Head of caudate nucleus (tissue), 42 donors: Measurements from ENCODE around the gene CCDC40.
A peak's percentile ranks its signal among the peaks of the same experiment; 100 is the strongest.

Source experiments
- DNase-seq, 42 donors: peaks; one replicate each; pipeline versions ENCODE4 v3.0.0 to v3.0.0-alpha.2; 2020 to 2021; ENCODE audit warnings: mixed read lengths in 7 of 42
- intact Hi-C: fragments of 100-400 bp; cut with DNase I; formaldehyde crosslinking; loops from one replicate; pipeline ENCODE4 v1.15.0; 2022

Gene CCDC40

DNA sequence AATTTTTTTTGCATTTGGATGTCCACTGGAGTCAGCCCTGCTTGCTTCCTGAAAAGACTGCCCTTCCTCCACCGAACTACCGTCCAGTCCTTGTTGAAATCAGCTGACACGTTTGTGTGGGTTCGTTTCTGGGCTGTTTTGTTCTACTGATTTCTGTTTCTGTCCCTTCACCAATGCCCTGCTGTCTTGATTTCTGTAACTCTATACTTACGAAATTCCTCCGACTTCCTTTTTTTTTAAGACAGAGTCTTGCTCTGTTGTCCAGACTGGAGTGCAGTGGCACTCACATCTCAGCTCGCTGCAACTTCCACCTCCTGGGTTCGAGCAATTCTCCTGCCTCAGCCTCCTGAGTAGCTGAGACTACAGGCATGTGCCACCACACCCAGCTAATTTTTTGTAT lies 56.5 kb downstream of the CCDC40 start:
- intact Hi-C loops, result loop anchor here (10.0 kb wide), 1 partner anchor 112 kb away; no protein-coding TSS in a partner anchor
- DNase-seq, result peak in 9 of 42 donors; percentile 18 to 53 (median 32)

DNA sequence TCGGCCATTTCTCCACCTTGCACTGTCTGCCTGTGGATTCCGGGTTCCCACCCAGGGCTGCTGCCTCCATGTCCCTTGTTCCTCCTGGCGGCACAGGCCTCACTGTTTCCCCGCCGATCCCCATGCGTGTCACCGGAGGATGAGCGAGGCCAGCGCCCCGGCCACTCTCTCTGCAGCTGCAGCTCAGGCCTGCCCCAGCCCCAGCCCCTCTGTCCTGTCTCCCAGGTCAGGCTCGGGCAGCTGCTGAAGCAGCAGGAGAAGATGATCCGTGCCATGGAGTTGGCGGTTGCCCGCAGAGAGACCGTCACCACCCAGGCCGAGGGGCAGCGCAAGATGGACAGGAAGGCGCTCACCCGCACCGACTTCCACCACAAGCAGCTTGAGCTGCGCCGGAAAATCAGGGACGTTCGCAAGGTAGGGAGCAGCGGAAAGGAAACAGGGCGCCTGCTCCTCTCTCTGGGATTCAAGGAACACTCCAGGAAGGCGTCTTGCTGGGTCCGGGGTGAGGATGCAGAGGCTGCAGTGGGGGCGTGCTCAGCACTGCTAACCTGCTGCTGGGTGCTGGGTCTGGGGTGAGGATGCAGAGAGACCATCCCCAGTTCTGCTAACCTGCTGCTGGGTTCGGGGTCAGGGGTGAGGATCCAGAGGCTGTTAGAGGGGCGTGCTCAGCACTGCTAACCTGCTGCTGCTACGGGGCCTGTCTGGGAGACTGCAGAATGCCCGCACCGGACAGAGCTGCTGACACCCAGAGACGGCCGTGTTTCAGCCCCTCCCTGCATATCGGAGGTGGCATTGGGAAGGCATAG lies 58.8 kb downstream of the CCDC40 start:
- intact Hi-C loops, result loop anchor here (10.0 kb wide), 1 partner anchor 110 kb away; no protein-coding TSS in a partner anchor
- no peak for DNase-seq

DNA sequence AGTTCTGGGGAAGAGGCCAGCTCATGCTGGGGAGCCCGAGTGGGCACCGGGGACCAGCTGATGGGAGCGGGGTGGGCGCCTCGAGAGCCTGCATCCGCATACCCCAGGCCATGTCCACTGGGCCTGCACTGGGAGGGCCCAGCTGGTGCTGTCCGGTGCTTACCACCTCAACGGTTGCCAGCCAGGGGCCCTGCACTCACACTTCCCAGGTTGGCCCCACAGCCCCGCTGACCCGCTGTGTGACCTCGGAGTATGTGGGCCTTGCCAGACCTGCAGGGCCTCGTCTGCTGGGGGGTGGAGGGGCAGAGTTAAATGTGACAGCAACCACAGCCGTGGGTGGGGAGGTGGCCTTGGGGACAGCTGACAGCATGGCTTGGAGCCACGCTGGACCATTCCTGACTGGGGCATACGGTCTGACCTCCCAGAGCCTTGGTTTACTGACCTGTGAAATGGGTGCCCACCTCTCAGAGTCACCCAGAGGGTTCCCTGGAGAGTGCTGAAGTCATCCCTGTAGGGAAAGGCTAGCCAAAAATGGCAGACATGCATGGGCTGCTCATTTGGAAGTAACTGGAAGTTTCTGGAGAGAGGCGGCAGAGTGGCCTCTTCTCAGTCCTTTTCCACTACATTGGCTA lies 59.5 kb downstream of the CCDC40 start:
- intact Hi-C loops, result loop anchor here (10.0 kb wide), 1 partner anchor 109 kb away; no protein-coding TSS in a partner anchor
- DNase-seq, result no peak

DNA sequence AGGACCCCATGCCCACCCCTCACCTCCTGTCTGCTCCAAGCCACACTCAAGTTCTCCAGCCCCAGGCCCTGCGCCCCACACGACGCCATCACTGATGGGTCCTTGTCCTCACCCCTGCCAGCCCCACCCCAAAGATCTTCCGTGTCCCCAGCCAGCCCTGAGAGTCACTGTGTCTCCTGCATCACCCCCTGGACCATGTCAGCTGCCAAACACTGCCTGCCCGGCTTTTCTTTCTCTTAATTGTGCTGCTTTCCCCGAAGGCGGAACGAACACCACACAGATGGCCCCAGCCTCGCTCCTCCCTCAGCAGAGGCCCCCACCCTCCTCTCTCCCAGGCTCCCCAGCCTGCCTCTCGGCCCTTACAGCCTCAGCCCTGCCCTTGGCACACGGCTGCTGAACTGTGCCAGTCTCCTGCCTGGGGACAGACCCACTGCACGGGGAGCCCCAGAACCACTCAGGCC lies 60.1 kb downstream of the CCDC40 start:
- no peak for DNase-seq
- intact Hi-C loops, result loop anchor here (10.0 kb wide), 1 partner anchor 108 kb away; no protein-coding TSS in a partner anchor

DNA sequence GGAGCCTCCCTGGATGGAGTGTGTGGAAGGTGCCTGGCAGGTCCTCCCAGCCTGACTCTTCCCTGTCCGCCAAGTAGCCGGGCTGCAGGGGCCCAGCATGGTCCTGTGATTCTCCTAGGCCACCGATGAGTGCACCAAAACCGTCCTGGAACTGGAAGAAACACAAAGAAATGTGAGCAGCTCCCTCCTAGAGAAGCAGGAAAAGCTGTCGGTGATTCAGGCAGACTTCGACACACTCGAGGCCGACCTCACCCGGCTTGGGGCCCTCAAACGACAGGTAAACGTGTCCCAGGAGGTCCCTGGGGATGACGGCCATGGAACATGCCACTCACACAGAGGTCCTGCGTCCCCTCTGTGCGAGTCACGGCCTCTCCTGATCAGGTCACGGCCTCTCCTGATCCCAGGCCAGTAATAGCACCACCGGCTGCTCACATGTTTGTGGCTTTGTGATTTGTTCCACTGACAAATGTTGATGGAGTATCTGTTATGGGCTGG lies 60.7 kb downstream of the CCDC40 start:
- intact Hi-C loops, result loop anchor here (10.0 kb wide), 1 partner anchor 108 kb away; no protein-coding TSS in a partner anchor
- DNase-seq, result no peak

DNA sequence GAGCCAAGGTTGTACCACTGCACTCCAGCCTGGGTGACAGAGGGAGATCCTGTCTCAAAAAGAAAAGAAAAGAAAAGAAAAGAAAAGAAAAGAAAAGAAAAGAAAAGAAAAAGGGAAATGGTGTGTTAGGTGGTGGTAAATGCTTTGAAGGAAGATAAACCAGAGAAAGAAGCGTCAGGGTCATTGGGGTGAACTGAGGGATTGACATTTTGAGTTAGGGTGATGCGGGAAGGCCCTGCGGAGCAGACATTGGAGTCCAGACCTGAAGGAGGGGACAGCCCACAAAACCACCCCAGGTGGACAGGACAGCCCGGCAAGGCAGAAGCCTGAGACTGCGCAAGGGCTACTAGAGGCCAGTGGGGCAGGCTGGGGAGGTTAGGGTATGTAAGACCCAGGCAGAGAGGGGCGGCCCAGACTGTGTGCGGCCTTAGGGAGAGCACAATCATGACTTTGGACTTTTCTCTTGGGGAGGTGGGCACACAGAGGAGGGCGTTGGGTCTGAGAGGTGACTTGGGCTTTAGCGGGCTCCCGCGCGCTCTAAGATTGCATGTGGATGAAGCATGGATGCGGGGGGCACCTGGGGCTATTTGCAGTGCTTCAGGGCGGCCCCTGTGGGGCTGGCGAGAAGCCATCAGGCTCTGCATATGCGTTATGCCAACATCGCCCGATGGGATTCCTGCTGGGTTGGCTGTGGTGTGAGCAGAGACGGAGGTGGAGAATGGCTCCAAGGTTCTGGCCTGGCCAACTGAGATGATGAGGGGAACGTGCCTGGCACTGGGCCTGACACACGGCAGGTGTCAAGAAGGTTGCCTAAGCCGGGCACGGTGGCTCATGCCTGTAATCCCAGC lies 61.6 kb downstream of the CCDC40 start:
- no peak for DNase-seq

DNA sequence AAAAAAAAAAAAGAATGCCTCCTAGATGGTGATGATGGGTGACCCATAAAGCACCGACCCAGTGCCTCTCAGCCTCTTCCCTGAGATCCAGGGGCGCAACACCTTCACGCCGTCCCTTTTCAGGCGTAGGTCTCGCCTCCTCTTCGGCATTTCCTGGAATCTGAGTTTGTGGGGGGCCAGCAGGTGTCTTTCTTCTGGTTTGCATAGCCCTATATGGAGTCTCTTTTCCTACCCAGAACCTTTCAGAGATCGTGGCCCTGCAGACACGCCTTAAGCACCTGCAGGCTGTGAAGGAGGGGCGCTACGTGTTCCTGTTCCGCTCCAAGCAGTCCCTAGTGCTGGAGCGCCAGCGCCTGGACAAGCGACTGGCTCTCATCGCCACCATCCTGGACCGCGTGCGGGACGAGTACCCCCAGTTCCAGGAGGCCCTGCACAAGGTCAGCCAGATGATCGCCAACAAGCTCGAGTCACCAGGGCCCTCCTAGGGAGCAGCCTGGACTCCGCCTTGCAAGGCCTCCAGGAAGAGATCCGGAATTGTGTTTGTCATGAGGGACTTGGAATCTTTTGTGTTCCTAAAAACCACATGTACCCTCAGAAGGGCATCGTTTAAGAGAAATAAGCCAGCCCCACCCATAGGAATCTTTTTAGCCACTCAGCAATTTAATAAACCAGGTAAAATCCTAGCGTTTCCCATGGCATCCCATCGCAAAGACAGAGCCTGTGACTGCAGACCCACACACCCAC lies 63.0 kb downstream of the CCDC40 start:
- DNase-seq, result no peak
- intact Hi-C loops, result loop anchor here (2.0 to 10.0 kb wide), 2 partner anchors 47 to 105 kb away; partner anchors contain the start of gene EIF4A3

More for the DNA sequence above, 61.6 kb downstream of the CCDC40 start:
- intact Hi-C loops, result loop anchor here (10.0 kb wide), 1 partner anchor 107 kb away; no protein-coding TSS in a partner anchor

DNA sequence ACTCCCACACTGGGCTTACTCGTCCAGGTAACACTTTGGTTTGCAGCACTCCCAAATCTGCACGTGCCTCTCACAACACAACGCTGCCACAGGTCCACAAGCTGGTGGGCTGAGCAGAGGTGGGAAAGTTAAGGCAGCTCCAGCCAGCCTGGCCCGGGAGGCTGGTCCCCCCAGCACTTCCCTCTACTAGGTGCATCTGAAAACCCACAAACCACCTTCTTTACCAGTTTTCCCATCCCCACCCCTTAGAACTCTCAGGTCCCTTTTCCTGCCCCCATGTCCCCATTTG lies 63.5 kb downstream of the CCDC40 start:
- intact Hi-C loops, result loop anchor here (2.0 kb wide), 1 partner anchor 47 kb away; the partner anchor contains the start of gene EIF4A3

DNA sequence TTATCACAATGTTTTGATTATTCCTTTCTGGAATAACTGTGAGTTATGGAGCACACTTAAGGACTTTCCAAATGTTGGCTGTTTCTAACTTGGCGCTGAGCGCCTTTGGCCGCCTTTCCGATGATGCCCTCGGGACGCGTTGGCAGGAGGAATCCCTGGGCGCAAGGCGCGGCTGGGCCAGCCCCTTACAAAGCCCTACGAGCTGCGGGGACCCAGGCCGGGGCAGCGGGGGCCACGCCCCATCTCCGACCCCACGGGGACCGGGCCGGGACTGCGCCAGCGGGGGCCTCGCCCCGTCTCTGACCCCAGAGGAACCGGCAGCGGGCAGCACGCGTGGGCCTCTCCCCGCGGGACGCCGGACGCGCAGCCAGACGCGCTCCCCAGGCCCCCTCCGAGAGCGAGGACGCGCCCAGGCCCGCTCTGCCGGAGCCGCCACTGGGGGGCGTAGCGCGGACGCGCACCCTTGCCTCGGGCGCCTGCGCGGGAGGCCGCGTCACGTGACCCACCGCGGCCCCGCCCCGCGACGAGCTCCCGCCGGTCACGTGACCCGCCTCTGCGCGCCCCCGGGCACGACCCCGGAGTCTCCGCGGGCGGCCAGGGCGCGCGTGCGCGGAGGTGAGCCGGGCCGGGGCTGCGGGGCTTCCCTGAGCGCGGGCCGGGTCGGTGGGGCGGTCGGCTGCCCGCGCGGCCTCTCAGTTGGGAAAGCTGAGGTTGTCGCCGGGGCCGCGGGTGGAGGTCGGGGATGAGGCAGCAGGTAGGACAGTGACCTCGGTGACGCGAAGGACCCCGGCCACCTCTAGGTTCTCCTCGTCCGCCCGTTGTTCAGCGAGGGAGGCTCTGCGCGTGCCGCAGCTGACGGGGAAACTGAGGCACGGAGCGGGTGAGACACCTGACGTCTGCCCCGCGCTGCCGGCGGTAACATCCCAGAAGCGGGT lies 64.8 kb downstream of the CCDC40 start, which contains the start of gene GAA:
GAA (plus strand) TSS at position 571 of the 935 bp plus-strand sequence. CDS start 3,006 bp downstream, outside the sequence.
- intact Hi-C loops, result loop anchor here (2.0 kb wide), 1 partner anchor 46 kb away; the partner anchor contains the start of gene EIF4A3
- peak; percentile 44 to 94 (median 86) for DNase-seq

More for the DNA sequence above, 63.5 kb downstream of the CCDC40 start:
- no peak for DNase-seq

DNA sequence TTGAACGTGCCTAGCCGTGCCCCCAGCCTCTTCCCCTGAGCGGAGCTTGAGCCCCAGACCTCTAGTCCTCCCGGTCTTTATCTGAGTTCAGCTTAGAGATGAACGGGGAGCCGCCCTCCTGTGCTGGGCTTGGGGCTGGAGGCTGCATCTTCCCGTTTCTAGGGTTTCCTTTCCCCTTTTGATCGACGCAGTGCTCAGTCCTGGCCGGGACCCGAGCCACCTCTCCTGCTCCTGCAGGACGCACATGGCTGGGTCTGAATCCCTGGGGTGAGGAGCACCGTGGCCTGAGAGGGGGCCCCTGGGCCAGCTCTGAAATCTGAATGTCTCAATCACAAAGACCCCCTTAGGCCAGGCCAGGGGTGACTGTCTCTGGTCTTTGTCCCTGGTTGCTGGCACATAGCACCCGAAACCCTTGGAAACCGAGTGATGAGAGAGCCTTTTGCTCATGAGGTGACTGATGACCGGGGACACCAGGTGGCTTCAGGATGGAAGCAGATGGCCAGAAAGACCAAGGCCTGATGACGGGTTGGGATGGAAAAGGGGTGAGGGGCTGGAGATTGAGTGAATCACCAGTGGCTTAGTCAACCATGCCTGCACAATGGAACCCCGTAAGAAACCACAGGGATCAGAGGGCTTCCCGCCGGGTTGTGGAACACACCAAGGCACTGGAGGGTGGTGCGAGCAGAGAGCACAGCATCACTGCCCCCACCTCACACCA lies 65.7 kb downstream of the CCDC40 start:
- DNase-seq, result peak in 26 of 42 donors; percentile 3 to 59 (median 32)
- intact Hi-C loops, result loop anchor here (2.0 kb wide), 1 partner anchor 45 kb away; the partner anchor contains the start of gene EIF4A3

DNA sequence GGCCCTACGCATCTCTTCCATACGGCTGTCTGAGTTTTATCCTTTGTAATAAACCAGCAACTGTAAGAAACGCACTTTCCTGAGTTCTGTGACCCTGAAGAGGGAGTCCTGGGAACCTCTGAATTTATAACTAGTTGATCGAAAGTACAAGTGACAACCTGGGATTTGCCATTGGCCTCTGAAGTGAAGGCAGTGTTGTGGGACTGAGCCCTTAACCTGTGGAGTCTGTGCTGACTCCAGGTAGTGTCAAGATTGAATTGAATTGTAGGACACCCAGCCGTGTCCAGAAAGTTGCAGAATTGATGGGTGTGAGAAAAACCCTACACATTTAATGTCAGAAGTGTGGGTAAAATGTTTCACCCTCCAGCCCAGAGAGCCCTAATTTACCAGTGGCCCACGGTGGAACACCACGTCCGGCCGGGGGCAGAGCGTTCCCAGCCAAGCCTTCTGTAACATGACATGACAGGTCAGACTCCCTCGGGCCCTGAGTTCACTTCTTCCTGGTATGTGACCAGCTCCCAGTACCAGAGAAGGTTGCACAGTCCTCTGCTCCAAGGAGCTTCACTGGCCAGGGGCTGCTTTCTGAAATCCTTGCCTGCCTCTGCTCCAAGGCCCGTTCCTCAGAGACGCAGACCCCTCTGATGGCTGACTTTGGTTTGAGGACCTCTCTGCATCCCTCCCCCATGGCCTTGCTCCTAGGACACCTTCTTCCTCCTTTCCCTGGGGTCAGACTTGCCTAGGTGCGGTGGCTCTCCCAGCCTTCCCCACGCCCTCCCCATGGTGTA lies 66.4 kb downstream of the CCDC40 start:
- DNase-seq, result no peak
- intact Hi-C loops, result no loop called here

DNA sequence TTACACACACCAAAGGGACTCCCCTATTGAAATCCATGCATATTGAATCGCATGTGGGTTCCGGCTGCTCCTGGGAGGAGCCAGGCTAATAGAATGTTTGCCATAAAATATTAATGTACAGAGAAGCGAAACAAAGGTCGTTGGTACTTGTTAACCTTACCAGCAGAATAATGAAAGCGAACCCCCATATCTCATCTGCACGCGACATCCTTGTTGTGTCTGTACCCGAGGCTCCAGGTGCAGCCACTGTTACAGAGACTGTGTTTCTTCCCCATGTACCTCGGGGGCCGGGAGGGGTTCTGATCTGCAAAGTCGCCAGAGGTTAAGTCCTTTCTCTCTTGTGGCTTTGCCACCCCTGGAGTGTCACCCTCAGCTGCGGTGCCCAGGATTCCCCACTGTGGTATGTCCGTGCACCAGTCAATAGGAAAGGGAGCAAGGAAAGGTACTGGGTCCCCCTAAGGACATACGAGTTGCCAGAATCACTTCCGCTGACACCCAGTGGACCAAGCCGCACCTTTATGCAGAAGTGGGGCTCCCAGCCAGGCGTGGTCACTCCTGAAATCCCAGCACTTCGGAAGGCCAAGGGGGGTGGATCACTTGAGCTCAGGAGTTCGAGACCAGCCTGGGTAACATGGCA lies 67.1 kb downstream of the CCDC40 start:
- intact Hi-C loops, result no loop called here
- no peak for DNase-seq

DNA sequence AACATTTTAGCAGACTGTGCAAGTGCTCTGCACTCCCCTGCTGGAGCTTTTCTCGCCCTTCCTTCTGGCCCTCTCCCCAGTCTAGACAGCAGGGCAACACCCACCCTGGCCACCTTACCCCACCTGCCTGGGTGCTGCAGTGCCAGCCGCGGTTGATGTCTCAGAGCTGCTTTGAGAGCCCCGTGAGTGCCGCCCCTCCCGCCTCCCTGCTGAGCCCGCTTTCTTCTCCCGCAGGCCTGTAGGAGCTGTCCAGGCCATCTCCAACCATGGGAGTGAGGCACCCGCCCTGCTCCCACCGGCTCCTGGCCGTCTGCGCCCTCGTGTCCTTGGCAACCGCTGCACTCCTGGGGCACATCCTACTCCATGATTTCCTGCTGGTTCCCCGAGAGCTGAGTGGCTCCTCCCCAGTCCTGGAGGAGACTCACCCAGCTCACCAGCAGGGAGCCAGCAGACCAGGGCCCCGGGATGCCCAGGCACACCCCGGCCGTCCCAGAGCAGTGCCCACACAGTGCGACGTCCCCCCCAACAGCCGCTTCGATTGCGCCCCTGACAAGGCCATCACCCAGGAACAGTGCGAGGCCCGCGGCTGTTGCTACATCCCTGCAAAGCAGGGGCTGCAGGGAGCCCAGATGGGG lies 68.0 kb downstream of the CCDC40 start:
- peak in 1 of 42 donors; percentile 13 for DNase-seq
- intact Hi-C loops, result no loop called here

DNA sequence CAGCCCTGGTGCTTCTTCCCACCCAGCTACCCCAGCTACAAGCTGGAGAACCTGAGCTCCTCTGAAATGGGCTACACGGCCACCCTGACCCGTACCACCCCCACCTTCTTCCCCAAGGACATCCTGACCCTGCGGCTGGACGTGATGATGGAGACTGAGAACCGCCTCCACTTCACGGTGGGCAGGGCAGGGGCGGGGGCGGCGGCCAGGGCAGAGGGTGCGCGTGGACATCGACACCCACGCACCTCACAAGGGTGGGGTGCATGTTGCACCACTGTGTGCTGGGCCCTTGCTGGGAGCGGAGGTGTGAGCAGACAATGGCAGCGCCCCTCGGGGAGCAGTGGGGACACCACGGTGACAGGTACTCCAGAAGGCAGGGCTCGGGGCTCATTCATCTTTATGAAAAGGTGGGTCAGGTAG lies 68.5 kb downstream of the CCDC40 start:
- DNase-seq, result peak in 1 of 42 donors; percentile 9
- intact Hi-C loops, result no loop called here
